NK-92 (cell line): ENCODE measurements around the gene LCE3D.
"Not testable (repeated sequence)": the region's sequence is repeated elsewhere in the genome, so short reads cannot be mapped to it uniquely, and the experiment has no call there.

Experiments used
- DNase-seq: peaks from one replicate; lab custom pipeline; 2025; ENCODE audit not compliant: unreplicated experiment; lab: John Stamatoyannopoulos, UW

Gene LCE3D

DNA sequence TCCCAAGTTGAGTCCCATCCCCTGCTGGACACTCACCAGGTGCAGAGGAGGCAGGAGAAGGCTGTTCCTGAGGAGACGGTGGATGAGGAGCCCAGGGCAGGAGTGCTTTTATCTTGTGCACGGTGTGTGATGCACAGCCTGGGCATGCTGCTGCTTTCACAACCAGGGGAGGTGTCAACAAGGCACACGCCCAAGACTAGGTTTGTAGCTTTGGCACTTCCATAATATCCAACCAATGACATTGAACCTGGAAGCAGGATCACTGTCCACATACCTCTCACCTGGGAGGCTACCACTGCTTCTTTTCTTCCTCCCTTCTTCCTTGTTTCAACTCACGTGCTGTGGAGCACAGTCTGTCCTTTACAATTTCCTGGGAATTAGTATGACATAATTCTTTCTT lies at the start of gene LCE3D:
Gene LCE3D (minus strand): TSS at position 84 of the 400 bp plus-strand sequence. CDS start 580 bp downstream, outside the sequence.
- no peak for DNase-seq

- DNase-seq = no peak
Observed at GRCh38 chr1:152626744-152627143, 46.4 kb upstream of the LCE3D start.

GRCh38 chr1:152623203-152623844 lies 43.0 kb upstream of the LCE3D start:
- no peak for DNase-seq

DNA sequence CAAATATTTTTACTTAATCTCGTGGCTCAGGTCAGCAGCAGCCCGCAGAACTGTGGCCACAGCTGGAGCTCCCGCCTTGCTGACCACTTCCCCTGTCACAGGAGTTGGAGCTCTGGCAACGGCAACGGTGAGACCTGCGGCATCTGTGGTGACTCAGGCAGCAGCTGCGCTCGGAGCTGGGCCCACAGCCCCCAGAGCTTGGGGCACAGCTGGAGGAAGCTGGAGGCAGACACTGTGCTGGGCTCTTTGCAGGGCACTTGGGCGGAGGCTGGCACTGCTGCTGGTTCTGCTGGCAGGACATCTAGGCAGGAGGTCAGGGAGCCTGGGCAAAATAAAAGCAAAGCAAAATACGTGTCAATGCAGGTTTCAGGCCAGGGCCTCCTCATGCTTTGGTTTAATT lies 42.5 kb upstream of the LCE3D start, which contains the start of gene LCE3A:
Gene LCE3A (minus strand): TSS at position 301 of the 400 bp plus-strand sequence. CDS start 0 bp downstream, at position 301.
- no peak for DNase-seq

DNA sequence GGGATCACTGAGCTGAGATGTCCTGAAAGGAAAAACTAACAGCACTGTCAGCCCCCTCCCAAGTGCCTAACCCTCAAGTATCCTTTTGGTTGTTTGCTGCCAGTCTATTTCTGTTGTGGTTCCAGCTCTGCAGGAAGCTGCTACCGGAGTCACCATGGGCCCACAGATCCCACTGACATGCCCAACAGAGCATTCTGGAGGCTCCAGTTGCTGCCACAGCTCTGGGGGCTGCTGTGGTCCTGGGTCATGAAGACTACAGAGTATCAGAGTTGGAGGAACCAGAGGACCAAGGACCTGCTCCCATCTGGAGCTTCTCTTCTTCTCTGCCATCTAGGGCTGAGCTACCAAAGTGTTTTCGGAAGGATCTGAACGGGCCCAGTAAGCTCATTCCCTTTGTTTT lies 41.7 kb upstream of the LCE3D start:
- DNase-seq = no peak

- DNase-seq = no peak
Observed at GRCh38 chr1:152613511-152613910, 33.2 kb upstream of the LCE3D start, which contains the start of gene LCE3B. Gene LCE3B, plus strand, starts transcription at chr1:152613811. Its CDS starts 0 bp downstream, at chr1:152613811.

DNA sequence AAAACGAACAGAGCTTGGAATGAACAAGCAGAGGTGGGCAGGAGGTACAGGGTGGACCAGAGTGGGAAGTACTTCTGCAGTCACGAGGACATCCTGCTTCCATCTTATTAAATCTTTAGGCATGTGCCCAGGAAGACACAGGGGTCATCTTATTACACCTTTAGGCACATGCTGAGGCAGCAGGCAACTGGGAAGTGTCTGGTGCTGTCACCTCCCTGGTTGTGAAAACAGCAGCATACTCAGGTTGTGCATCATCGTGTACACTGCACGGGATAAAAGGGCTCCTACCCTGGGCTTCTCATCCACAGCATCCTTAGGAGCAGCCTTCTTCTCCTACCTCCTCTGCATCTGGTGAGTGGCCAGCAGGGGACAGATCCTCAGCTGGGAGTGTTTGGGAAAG lies 19.6 kb upstream of the LCE3D start, which contains the start of gene LCE3C:
Gene LCE3C (plus strand): TSS at position 301 of the 400 bp plus-strand sequence. CDS start 498 bp downstream, outside the sequence.
- no peak for DNase-seq

- no peak for DNase-seq
Observed at GRCh38 chr1:152596986-152597385, 16.7 kb upstream of the LCE3D start.

DNA sequence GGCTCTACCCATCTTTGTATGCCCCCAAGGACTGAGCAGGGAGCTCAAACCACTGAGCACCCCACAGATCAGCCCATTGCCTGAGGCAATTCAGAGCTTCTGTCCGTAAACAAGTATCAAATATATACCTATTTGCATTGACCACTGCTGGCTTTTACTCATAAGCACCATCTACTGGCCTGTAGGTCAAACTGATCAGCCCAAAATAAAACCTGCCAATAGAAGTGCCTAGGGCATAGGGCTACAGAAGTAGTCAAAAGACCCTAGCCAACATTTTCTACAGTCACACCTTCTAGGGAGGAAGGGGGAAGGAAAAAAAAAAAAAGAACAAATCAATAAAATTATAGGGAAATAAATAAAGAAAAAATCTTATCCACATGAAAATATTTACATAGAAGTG lies 5.3 kb upstream of the LCE3D start:
- DNase-seq = no peak

DNA sequence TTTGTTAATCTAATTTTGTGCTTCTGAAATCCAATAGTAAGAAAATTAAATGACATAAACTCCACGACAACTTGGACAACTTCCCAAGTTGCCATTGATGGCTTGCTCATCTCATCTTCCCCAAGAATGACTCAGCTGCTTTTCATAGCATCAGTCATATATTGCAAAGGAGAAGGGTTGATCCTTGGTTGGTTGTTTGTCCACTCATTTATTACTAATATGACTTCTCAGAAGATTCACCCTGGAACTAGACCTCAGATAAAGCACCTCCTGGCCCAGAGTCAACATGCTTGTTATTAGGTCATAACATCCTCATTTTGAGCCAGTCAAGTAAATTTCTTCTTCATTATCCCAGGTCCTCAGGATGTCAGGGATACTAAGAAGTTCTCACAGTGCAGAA lies 2.3 kb upstream of the LCE3D start:
- DNase-seq = no peak

- not testable (repeated sequence) for DNase-seq
Observed at GRCh38 chr1:152579526-152579925, 790 bp downstream of the LCE3D start.

- DNase-seq = no peak
Observed at GRCh38 chr1:152577168-152577567, 3.1 kb downstream of the LCE3D start.

DNA sequence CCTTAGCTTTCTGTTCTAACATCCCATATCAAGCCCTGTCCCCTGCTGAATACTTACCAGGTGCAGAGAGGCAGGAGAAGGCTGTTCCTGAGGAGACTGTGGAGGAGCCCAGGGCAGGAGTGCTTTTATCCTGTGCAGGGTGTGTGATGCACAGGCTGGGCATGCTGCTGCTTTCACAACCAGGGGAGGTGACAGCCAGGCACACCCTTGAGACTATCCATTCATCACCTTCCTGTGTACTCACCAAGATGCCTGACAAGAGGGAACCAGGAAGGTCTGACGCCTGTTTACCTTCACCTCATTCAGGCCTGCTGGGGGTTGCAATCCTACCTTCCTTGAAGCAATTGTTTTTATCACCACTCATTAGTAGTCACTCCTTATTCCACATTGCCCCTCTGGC lies 13.6 kb downstream of the LCE3D start, which contains the start of gene LCE3E:
Gene LCE3E (minus strand): TSS at position 100 of the 400 bp plus-strand sequence. CDS start 572 bp downstream, outside the sequence.
- no peak for DNase-seq

DNA sequence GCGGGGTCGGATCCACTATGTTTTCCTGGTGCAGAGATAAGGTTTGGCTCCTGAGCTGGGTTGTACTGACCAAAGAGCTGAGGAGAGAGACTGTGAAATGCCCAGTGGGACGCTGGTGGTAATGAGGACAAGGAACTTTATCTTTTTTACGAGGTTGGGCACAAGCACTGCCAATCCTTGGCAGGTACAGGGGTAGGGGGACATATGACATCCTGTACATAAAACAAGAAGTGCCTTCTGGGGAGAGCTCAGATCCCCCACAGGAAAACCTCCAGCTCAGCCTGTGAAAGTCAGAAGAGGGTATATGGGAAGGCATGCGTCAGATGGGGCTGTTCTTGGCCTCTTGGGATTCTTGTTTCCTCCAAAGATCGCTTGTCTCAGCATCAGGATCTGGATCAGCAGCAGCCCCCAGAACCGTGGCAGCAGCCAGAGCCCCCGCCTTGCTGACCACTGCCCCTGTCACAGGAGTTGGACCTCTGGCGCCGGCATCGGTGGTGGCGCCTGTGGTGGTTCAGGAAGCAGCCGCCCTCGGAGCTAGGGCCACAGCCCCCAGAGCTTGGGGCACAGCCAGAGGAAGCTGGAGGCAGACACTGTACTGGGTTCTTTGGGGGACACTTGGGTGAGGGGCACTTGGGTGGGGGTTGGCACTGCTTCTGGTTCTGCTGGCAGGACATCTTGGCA lies 14.6 kb downstream of the LCE3D start:
- no peak for DNase-seq

DNA sequence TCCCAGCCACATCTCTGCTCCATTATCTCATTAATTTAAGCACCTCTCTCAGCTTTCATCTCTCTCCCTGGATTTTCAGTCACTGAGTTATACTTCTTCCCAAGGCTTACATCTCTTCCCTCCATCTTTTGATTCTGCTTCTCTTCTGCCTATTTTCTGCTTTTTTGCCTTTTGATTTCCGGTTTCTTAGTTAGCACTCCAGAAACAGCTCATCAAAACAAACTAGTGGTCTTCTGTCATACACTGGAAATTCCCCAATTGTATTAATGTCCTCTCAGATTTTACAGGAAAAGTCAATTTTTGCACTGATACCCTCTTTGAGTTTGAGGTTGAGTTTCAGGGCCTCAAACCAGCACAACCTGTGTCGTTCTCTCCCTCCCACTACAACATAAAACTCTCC lies 15.2 kb downstream of the LCE3D start:
- DNase-seq = no peak

DNA sequence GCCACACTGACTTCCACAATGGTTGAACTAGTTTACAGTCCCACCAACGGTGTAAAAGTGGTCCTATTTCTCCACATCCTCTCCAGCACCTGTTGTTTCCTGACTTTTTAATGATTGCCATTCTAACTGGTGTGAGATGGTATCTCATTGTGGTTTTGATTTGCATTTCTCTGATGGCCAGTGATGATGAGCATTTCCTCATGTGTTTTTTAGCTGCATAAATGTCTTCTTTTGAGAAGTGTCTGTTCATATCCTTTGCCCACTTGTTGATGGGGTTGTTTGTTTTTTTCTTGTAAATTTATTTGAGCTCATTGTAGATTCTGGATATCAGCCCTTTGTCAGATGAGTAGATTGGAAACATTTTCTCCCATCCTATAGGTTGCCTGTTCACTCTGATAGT lies 32.0 kb downstream of the LCE3D start:
- DNase-seq = not testable (repeated sequence)

DNA sequence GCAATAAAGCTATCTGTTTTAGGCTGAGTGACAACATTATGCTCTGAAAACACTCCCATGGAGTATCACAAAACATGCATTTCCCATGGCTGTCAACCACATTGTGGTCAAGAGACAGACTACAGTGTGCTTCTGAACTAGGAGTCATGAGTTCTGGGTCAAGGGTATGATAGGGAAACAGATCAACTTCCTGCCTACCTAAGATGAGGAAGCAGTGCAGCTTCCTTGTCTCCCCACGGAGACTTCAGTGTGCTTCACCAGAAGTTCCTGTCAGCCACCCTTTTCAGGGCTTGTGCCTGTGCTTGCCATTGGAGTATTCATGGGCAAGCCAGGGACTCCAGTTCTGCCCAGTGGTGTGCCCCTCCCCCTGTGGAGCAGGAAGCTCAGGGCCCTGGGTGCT lies 33.6 kb downstream of the LCE3D start:
- DNase-seq = no peak

GRCh38 chr1:152543820-152544219 lies 36.5 kb downstream of the LCE3D start:
- DNase-seq = no peak

DNA sequence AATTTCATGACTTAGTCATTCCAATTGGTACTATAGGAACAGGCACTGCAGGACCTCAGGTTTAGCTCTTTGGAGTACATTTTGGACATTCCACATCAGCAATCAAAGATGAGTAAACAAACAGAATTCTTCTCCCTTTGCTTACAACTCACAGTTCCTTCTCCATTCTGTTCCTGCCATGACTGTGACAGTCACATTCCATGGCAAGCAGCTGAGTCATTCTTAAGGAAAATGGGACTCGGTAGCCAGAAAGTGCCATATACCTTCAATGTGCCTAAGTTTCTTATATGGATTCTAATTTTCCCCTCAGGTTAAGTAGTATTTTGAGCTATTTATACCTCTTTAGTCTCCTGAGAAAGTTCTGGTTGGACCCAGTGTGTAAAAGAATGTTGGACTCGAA lies 40.4 kb downstream of the LCE3D start:
- DNase-seq = no peak

DNA sequence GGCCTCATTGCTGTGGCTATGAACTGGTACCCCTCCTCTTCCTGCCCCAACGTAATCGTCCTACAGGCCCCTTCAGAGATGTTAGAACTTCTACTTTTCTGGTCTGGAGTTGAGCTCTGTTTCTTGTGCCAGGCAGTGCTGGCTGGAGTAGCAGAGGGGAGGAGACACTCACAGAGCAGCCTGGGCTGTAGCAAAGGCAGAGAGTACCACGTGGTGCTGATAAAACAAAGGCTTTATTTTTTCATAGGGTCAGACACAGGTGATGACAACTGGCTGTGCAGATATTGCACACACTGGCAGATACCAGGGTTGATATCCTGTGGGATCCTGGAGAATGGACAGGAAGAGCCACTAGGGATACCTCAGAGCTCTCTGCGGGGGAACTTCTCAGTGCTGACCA lies 42.8 kb downstream of the LCE3D start:
- DNase-seq = no peak

- no peak for DNase-seq
Observed at GRCh38 chr1:152535774-152536173, 44.5 kb downstream of the LCE3D start.

DNA sequence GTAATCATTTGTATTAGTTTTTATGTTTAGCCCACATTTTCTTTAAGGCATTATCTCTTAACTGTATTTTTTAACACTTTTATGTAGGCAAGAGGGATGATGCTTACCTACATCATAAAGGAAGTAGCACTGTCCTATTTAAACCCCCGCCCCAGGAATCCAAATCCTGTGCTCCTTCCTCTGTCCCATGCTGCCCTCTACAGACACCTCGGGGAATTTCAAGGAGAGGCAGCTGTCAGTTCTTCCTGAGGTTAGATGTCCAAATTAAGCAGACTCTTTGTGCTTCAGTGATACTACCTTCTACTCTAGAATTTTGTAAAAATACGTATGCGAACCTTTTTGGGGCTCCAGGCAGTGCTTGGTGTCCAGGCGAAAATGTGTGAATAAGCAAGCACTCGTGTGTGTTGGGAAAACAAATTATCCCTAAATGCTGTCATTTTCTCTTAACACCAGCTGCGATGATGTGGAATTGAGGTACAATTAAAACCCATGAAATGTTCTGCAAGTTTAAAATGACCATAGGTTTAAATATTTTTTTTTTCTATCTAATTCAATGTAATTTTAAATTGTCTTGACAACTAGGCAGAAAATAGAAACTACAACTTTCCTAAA lies 46.9 kb downstream of the LCE3D start:
- no peak for DNase-seq
